Measurements from ENCODE around the gene UNC5A.

The UNC5A gene

GRCh38 chr5:176802116-176802784, 8.1 kb upstream of the UNC5A start:
- DNase-seq = no peak

DNA sequence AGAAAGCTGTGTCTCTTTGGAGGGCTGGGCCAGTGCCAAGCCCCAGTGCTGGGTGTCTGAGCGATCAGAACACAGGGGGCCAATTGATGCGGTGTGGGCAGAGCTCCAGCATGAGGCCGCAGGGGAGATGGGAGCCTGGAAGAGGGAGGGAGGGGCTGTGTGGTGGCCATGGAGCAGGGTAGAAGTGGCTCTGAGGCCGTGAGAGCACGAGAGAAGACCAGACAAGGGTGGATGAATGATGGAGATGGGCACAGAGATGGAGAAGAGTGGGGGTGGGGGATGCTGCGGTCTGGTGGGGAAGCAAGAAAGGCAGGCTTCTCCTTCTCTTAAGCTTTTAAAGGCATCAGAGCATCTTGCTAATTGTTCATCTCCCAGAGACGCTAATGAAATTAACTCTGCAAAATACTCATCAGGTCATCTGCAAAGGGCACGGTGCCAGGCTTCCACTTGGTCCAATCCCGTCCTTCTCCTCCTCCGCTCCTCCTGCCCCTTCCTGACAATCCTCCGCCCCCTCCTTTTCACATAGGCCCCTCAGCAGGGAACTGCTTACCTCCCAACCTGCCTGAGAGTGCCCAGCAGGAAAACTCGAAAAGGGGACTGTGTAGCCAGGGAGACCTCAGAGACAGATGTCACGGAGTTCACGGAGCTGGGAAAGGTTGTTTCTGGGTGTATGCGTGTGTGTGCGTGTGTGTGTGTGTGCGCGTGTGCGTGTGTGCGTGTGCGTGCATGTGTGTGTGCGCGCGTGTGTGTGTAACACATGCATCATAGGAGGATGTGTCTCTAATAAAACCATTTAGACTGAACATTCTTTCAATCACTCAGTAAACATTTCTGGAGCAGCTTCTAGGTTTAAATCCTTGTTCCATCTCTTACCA, 7.1 kb upstream of the UNC5A start:
- DNase-seq = no peak

DNA sequence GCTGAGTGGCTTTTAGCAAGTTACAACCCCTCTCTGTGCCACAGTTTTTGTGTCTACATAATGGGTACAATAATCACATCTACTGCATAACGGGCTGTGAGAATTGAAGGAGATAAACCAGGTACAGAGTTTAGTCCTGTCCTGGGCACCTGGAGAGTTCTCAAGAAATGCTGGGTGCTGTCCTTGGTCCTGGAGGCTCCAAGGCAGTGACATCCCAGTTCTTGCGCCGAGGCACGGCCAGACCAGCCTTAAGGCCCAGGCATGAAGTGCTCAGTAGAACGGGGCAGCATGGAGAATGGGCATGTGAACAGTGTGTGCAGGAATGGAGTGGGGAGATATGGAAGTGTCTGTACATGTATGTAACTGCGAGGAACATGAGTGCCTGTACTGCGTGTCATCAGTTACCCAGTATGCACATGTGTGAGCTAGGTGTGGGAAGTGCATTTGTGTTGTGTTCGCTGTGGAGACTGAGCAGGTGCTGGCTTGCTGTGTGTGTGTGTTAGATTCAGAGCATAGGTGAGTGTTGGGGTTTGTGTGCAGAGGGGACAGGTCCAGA, 6.3 kb upstream of the UNC5A start:
- DNase-seq = no peak

DNA sequence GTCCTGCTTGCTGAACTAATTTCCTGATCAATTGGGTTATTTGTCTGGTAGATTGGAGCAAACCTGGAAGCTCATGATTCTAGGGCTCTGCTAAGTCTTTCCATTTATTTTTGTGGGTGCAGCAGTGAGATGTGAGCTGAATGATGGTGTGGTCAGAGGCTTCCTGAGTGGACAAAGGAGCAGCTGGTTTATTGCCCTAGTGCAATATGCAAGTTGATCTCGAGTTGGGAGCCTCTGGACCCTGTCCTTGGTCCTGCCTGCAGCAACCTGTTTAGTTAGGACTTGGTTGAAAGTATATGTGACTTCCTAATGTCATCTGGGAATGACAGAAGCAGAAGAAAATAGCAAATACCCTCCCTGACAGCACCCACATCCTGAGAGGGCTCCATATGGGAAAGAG, 4.2 kb upstream of the UNC5A start:
- no peak for DNase-seq

DNA sequence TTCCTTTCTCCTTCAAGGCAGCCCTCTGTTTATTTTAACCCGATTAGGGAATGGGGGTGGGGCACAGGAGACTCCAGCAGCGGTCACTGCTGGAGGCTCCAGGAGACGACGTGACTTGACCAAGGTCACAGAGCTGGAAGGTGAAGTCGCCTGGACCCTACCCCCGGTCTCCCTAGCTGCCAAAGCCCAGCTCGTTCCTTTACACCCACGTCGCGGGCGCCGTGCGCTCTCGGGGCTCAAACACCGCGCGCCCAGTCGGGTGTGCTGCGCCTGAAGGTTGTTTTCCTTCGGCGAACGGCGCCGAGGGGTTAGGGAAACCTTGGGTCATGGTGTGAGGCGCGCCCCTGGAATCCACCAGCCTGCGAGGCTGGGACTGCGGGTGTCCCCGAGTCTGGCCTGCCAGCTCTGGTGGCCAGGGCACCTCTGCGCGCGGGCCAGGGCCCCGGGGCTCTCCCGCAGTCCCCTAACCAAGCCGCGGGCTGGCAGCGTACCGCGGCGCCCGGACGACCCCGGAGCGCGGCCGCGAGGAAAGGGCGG, 747 bp upstream of the UNC5A start:
- no peak for DNase-seq

- DNase-seq = no peak
Measured at GRCh38 chr5:176810687-176811501, 535 bp downstream of the UNC5A start.

DNA sequence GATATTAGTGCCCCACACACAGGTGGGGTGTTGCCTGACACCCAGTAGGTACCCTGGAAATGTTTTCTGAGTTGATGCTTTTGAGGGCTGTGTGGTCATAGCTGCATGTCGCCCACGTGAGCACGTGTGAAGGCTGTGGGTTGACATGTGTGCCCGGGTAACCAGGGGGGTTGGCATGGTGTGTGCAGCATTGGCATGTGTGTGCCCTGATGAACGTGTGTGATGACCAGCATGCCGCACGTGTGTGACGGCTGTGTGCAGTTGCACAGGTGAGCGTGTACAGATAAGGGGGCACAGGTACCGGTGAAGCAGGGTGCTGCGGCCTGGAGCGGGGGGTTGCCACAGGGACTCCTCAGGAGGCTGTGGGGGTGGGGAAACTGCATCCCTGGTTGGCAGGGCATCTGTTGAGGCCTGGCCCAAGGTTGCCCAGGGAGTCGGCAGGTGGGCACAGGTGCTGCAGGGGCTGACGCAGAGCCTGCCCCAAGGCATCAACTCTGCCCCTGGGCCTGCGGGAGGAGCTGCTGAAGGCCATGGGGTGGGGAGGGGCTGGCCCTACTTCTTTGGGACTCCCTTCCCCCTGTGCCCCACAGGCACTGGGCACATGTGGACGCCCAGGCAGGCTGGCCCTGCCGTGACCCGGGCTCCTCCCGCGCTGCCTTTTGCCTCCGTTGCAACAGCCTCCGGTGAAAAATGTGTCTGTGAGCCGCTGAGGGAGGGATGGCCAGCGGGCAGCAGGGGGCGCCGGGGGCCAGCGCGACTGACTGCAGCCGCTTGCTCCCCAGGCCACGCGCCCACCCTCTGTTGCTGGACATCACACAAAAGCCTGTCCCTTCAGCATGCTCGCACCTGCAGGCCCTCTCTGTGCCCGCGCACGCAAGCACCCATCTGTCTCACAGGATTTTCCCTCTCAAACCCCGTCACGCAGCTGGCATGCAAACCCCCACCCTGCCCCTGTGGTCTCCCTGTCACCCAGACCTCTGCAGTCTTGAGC, 2.2 kb downstream of the UNC5A start:
- DNase-seq = no peak

GRCh38 chr5:176813587-176814312, 3.4 kb downstream of the UNC5A start:
- no peak for DNase-seq

- no peak for DNase-seq
Measured at GRCh38 chr5:176814313-176814685, 3.9 kb downstream of the UNC5A start.

DNA sequence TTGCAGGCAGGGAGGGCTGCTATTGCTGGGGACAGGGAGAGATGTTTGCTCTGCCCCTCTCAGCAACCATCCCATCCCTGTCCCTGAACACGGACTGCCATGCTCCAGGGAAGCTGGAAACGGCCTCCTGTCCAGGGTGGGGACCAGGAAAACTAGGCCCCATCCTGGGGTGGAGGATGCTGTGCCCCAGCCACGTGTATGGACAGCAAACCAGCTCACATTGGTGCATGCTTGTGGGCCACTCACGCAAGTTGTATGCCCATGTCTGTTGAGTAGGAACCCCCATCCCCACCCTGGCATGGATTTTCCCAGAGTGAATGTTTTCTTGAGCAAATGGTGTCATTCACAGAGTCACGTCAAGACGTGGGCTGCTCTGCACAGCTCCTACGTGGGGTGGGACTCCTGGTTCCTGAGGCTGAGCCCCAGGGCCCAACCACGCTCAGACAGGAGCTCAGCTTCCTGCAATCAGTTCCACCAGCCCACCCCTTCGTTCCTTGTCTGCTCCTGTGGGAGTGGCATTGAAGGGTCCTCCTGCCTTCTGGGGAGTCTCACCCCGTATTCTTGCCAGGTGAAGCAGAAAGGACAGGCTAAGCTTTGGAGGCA, 4.6 kb downstream of the UNC5A start:
- DNase-seq = no peak

GRCh38 chr5:176816043-176816745, 5.8 kb downstream of the UNC5A start:
- DNase-seq = no peak

GRCh38 chr5:176816791-176817347, 6.5 kb downstream of the UNC5A start:
- no peak for DNase-seq

DNA sequence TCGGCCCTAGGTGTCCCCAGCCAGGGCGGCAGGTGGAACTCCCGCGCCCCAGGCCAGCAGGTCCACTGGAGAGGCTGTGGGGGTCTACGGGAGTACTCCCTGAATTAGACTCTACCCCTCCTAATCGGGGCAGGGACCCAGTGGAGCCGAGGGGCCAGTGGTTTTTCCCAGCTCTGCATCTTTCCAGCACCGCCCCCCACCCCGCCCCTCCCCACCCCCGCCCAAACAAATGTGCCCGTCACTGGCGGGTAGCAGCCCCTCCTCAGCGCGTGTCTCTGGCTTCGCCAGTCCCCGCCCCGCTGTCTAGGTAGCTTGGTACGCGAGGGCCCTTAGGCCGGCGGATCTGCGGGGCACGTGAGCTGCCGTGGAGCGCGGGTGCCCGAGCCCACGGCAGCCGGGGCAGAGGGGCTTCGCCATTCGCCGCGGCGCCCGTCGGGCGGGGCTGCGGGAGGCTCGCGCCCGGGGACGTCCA, 7.0 kb downstream of the UNC5A start:
- DNase-seq = no peak

GRCh38 chr5:176817841-176818377, 7.5 kb downstream of the UNC5A start:
- DNase-seq = no peak

GRCh38 chr5:176818391-176819098, 8.2 kb downstream of the UNC5A start:
- peak; percentile 9 for DNase-seq

- DNase-seq = no peak
Measured at GRCh38 chr5:176819476-176819875, 9.1 kb downstream of the UNC5A start.

DNA sequence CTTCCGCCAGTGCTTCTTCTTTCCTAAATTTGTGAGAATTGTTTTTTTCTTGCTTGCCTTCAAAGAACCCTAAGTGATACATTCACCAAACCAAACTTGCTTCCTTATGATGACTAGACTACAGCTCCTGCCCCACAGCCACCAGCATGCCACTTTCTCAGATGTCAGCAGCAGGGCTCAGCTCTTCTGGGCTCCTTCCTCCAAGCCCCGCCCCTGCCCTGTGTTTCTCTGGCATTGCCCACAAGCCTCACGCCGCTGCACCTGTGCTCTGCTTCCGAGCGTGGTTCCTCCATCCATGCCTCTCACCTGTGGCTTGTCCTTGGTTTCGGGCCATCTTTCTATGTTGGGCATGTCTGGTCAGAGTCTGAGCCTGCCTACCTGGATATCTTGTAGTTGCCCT, 10.6 kb downstream of the UNC5A start:
- no peak for DNase-seq

GRCh38 chr5:176821441-176821840, 11.1 kb downstream of the UNC5A start:
- DNase-seq = no peak

Data from stimulated activated naive CD4-positive, alpha-beta T cell treated with Interleukin-2 at 50 U/mL for 16 hours (primary cell).